Measurements from ENCODE around the gene CAMK1D. TPM values are rescaled to one million over a fixed set of nuclear protein-coding genes. Genes with fewer than 3 reads are reported as not detected.
"Not testable (repeated sequence)": the region's sequence is repeated elsewhere in the genome, so short reads cannot be mapped to it uniquely, and the experiment has no call there.

Gene CAMK1D
- total RNA-seq, 3 donors from 2014 or later (not counting 1 experiment from before 2014, with no cell fraction given), result 44.2 to 56.4 (median 49.7) TPM

GRCh38 chr10:12492016-12492415 is 142.7 kb downstream of the CAMK1D start:
- Histone ChIP-seq H3K36me3 (ENCODE audit: control insufficient read depth, insufficient read depth, low read length) (no peaks in the 10 kb centered on the region), H3K4me3 (ENCODE audit: low read length) (no peak overlapping the region), H3K27ac (ENCODE audit: low read length) (no peak overlapping the region), H3K9me3 (ENCODE audit: control insufficient read depth, insufficient read depth, low read length) (no peaks in the 10 kb centered on the region), H3K4me1 (ENCODE audit: control insufficient read depth, insufficient read depth, low read length) (no peaks in the 10 kb centered on the region), H3K27me3 (ENCODE audit: control insufficient read depth, insufficient read depth, low read length) (no peaks in the 10 kb centered on the region)
- 91% methylated on average over 7 of the region's 8 CpGs for WGBS (ENCODE audit: insufficient coverage)
- no peaks in the 10 kb centered on the region for H3K36me3 Mint-ChIP-seq
- H3K27me3 Mint-ChIP-seq (ENCODE audit: low read depth in 2 of 2), result no peaks in the 10 kb centered on the region
- no peak for TF ChIP-seq CTCF (IDR thresholded peaks at IDR 0.05)
- H3K4me1 Mint-ChIP-seq, result peaks cover 32 to 38% of the 10 kb centered on the region in 2 donors
- ATAC-seq (no peak), DNase-seq (no peak)
- no peak overlapping the region for H3K27ac Mint-ChIP-seq
- H3K9me3 Mint-ChIP-seq, result no peaks in the 10 kb centered on the region
- intact Hi-C loops (cut with micrococcal nuclease), result no loop called here
- H3K4me3 Mint-ChIP-seq, result no peak overlapping the region

- H3K27me3 Mint-ChIP-seq (ENCODE audit: low read depth in 2 of 2); ATAC-seq; H3K9me3 Mint-ChIP-seq; H3K27ac Mint-ChIP-seq; H3K36me3 Mint-ChIP-seq; H3K36me3 ChIP-seq (ENCODE audit: control insufficient read depth, insufficient read depth, low read length); DNase-seq; H3K27ac ChIP-seq (ENCODE audit: low read length); intact Hi-C loops (cut with micrococcal nuclease); H3K4me3 Mint-ChIP-seq; H3K4me3 ChIP-seq (ENCODE audit: low read length); H3K9me3 ChIP-seq (ENCODE audit: control insufficient read depth, insufficient read depth, low read length); H3K27me3 ChIP-seq (ENCODE audit: control insufficient read depth, insufficient read depth, low read length): not testable (repeated sequence)
- H3K4me1 ChIP-seq (ENCODE audit: control insufficient read depth, insufficient read depth, low read length), result peaks cover 14% of the 10 kb centered on the region
- 96% methylated on average over 10 of the region's 10 CpGs for WGBS (ENCODE audit: insufficient coverage)
- peaks cover 60 to 65% of the 10 kb centered on the region in 2 donors for H3K4me1 Mint-ChIP-seq
Observed at GRCh38 chr10:12497046-12497445, 147.7 kb downstream of the CAMK1D start.

- H3K4me1 ChIP-seq (ENCODE audit: control insufficient read depth, insufficient read depth, low read length), result peaks cover 14% of the 10 kb centered on the region
- no peaks in the 10 kb centered on the region for H3K36me3 Mint-ChIP-seq
- H3K9me3 ChIP-seq (ENCODE audit: control insufficient read depth, insufficient read depth, low read length), result no peaks in the 10 kb centered on the region
- H3K36me3 ChIP-seq (ENCODE audit: control insufficient read depth, insufficient read depth, low read length), result no peaks in the 10 kb centered on the region
- H3K4me3 ChIP-seq (ENCODE audit: low read length), result no peak overlapping the region
- no peak overlapping the region for H3K27ac ChIP-seq (ENCODE audit: low read length)
- peak overlapping the region in 1 of 2 donors; percentile 29 for H3K27ac Mint-ChIP-seq
- intact Hi-C loops (cut with micrococcal nuclease), result no loop called here
- no peak for TF ChIP-seq CTCF (IDR thresholded peaks at IDR 0.05)
- no peaks in the 10 kb centered on the region for H3K27me3 Mint-ChIP-seq (ENCODE audit: low read depth in 2 of 2)
- no peak overlapping the region for H3K4me3 Mint-ChIP-seq
- H3K27me3 ChIP-seq (ENCODE audit: control insufficient read depth, insufficient read depth, low read length), result no peaks in the 10 kb centered on the region
- ATAC-seq (no peak), DNase-seq (no peak)
- no peaks in the 10 kb centered on the region for H3K9me3 Mint-ChIP-seq
- H3K4me1 Mint-ChIP-seq, result peaks cover 57 to 59% of the 10 kb centered on the region in 2 donors
- 91% methylated on average over 6 of the region's 7 CpGs for WGBS (ENCODE audit: insufficient coverage)
Observed at GRCh38 chr10:12499076-12499986, 150.0 kb downstream of the CAMK1D start.

- intact Hi-C loops (cut with micrococcal nuclease), result no loop called here
- H3K9me3 Mint-ChIP-seq, result no peaks in the 10 kb centered on the region
- no peak overlapping the region for H3K27ac ChIP-seq (ENCODE audit: low read length)
- peaks cover 14% of the 10 kb centered on the region for H3K4me1 ChIP-seq (ENCODE audit: control insufficient read depth, insufficient read depth, low read length)
- TF ChIP-seq CTCF (IDR thresholded peaks at IDR 0.05), result no peak
- peak in 1 of 3 donors; percentile 44 for ATAC-seq
- no peak for DNase-seq
- peak overlapping the region; percentile 18 for H3K4me3 Mint-ChIP-seq
- H3K9me3 ChIP-seq (ENCODE audit: control insufficient read depth, insufficient read depth, low read length), result no peaks in the 10 kb centered on the region
- H3K36me3 ChIP-seq (ENCODE audit: control insufficient read depth, insufficient read depth, low read length), result no peaks in the 10 kb centered on the region
- H3K36me3 Mint-ChIP-seq, result no peaks in the 10 kb centered on the region
- peak overlapping the region; percentile 13 to 20 for H3K27ac Mint-ChIP-seq
- H3K27me3 ChIP-seq (ENCODE audit: control insufficient read depth, insufficient read depth, low read length), result no peaks in the 10 kb centered on the region
- H3K27me3 Mint-ChIP-seq (ENCODE audit: low read depth in 2 of 2), result no peaks in the 10 kb centered on the region
- 59% methylated on average over 7 of the region's 7 CpGs for WGBS (ENCODE audit: insufficient coverage)
- peaks cover 65 to 67% of the 10 kb centered on the region in 2 donors for H3K4me1 Mint-ChIP-seq
- no peak overlapping the region for H3K4me3 ChIP-seq (ENCODE audit: low read length)
Observed at GRCh38 chr10:12500381-12501303, 151.3 kb downstream of the CAMK1D start.
